HG03103 (cell line): ENCODE measurements around the gene GNAS-AS1.

Experiments
- ATAC-seq: cut with Tn5 transposase; IDR thresholded peaks from one replicate; pipeline ENCODE4 v1.9.1; 2021; ENCODE audit warnings: low read depth; ENCODE audit not compliant: unreplicated experiment

The GNAS-AS1 gene

GRCh38 chr20:58813369-58813768 is 37.3 kb downstream of the GNAS-AS1 start:
- ATAC-seq = no peak

DNA sequence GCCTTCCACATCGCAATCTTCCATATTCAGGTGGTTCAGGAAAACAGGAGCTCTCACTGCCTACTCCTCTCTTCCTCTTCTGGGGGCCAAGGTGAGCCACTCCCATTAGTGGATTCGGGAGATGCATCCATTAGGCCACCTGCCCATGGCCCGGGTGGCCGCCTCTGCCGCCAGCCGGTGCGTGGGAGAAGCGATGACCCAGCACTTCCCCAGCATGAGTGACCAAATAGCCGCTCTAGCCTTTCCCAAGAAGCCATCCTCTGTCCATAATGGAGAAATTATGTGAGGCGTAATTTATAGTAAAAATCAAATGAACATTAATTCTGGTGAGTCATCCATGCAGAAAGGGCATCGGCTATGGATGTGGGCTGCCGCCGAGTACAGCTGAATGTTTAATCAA is 39.4 kb downstream of the GNAS-AS1 start:
- ATAC-seq = no peak

DNA sequence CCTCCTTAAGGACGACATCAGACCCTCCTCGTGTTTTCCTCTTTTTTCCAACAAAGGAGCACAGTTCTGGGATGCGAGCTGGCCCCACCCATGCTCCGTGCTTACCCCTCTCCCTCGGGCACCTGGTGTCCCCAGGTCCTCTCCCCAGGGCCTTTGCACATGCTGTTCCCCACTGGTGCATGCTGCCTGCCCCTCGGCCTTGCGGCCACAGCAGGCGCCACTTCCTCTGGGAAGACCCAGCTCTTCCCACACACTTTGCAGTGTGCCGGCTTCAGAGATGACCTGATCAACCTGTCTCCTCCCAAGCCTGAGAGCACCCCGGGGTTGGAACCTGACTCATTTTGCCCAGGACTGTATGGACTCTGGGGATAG is 39.8 kb downstream of the GNAS-AS1 start:
- no peak for ATAC-seq

DNA sequence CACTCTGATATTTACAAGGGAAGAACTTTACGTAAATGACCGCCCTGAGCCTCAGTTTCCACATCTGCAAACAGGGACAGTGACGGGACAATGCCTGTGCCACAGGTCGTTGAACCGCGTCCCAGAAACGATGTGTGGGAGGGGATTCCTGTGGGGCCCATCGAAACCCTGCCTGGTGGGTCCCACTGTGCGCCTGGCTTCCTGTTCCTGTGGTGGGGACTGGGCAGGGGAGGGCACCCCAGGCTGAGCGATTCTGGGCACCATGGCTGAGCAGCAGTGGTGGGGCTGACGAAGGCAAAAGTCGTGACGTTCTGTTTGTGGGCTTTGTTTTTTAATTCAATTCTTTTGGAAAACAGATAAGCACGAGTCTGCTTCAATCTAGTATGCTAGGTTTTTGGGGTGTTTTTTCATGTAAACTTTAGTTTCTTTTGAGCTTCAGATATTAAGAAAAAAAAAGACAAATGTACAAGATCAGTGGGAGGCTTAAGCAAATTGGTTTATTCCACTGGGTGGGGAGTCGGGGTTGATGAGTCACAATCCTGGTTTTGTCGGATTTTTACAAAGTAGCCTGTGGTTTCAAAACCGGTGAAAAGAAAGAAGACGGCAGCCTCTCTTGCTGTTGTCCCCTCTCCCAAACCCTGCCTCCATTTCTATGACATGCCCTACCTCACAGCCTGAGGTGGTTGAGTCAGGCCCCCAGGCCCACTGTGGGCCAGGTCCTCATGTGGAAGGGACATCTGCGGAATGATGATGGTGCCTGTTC is 40.4 kb downstream of the GNAS-AS1 start:
- ATAC-seq = no peak

DNA sequence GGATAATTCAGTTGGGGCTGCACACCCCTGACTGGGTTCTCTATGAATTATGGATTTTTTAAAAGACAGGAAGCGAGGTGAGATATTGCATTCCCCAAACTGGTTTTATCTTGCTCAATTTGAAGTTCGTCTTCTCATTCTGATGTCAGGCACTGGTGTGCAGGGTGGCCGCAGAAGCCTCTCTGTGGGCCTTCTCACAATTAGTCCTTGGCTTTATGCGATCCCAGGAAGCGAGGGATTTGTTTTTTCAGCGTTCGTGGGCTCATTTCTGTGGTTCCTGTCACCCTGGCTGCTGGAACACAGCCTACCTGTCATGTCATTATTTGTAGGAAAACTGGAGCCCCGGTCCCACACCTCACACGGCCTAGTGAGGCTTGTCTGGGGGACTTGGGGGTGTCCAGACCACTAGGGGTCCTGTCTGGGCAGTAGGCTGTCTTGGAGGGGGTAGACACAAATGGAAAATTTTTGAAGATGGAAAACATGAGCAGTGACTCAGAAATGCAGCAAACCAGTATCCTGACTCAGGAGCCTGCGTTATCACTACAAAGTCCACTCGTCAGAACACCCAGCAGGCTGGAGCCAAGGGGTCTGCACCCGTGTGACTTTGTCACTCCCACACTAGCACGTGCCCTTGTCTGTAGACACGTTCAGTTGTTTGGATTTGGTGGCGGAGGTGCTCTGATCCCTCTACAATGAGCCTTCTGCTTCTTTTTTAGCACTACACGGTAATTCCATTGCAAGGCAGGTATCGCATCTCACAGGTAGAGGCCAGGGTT is 42.2 kb downstream of the GNAS-AS1 start:
- no peak for ATAC-seq

DNA sequence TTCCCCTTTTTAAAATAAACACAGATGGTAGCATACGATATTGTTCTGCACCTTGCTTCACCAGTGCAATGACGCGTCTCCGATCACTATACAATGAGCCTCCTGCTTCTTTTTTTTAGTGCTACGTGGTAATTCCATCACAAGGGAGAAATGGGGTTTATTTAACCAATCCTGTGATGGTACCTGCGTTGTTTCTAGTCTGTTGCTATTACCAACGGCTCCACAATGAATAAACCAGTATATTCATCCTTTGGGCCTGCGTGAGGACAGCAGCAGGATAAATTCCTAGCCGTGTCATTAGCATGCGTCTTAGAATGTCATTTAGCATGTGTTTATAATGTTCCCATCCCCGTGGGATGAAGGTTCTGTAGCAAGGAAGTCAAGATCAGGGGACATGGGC is 42.9 kb downstream of the GNAS-AS1 start:
- no peak for ATAC-seq

- ATAC-seq = no peak
Measured at GRCh38 chr20:58803533-58803932, 47.2 kb downstream of the GNAS-AS1 start.

DNA sequence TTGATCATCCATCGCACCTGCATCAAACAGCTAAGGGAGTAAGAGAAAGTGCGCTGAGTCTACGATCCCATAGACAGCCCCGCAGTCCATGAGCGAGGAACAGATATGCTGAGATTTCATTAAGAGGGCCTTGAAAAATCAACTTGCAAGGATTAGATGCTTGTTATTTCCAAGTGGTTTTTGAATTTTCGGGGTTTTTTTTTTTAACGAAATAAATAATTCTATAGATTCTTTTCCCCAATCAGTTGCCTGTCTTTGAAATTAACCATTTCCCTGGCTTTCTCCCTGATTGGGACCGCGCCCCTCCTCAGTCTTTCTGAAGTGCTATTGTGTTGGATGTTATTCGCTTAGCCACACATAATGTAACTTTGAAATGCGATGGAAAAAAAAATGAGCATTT is 48.6 kb downstream of the GNAS-AS1 start:
- ATAC-seq = no peak

- no peak for ATAC-seq
Measured at GRCh38 chr20:58800134-58800871, 50.4 kb downstream of the GNAS-AS1 start.

DNA sequence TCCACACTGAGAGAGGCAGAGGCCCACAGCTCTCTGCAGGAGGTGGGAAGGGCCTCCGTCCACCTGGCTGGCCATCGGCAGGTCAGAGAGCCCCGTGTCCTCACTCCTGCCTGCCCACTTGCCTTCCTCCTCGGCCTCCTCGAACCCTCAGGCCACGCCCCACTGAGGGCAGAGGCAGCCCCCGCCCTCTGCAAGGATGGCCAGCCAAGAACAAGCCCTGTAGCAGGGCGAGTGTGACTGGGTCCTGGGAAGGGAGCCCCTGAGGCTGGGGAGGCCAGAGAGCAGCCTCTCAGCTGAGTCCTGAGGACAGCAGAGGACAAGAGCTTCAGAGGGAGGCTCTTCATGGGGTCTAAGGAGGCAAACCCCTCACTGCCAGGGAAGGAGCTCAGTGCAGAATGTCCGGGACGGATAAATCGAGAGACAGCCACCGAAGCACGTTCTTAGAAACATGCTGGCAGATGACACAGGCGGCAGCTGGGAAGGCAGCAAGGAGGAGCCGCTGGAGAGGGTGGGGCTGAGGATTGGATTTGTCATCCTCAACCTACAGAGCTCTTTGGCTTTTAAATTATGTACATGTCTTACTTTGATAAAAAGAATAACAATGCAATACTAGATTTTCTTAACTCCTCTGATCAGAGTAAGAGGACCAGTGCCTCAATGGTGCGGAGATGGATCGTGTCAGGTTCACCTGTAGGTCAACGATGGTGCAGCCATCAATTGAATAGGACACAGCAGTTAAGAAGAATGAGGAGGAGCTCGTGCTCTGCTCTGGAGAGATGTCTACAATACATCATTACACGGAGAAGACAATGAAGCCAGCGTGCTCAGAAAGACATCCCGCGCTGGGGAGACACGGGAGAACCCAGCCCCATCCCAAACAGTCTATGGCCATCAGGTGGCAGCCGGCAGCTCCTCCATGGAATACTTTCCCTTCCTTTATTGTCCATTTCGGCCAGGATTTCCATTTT is 53.0 kb downstream of the GNAS-AS1 start:
- no peak for ATAC-seq

- no peak for ATAC-seq
Measured at GRCh38 chr20:58795923-58796245, 54.8 kb downstream of the GNAS-AS1 start.

DNA sequence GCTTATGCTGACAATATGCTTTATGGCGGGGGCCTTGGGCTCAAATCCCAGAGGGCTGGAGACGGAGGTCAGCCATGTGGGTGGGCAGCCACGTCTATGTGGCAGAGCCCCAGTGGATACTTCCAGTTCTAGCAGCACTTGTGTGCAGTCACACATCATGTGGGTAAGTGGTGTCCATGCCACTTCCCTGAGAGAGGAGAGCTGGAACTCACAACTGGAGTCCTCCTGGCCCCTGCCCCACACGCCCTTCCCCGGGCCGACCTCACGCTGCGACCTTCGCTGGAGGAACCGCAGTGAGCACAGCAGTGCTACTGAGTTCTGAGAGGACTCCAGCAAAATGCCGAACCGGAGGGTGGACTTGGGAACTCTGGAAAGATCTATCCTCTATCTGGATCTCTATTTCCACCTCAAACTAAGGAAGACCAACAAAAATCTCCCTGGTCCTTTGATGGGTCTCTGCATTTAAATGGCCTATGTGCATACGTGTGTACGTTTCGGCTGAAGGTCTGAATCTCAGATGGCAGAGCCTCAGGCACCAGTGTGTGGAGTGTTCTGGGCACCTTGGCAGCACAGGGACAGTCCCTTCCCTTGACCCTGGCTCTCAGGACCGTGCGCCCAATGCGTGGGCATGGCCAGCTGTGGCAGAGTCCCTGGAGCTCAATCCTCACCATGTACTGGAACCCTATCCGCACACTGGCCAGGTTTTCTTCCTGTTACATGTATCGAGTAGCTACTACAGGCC is 55.4 kb downstream of the GNAS-AS1 start:
- no peak for ATAC-seq

- no peak for ATAC-seq
Measured at GRCh38 chr20:58794510-58795180, 56.1 kb downstream of the GNAS-AS1 start.

- ATAC-seq = no peak
Measured at GRCh38 chr20:58793512-58794420, 56.9 kb downstream of the GNAS-AS1 start.

- no peak for ATAC-seq
Measured at GRCh38 chr20:58792426-58792825, 58.3 kb downstream of the GNAS-AS1 start.

DNA sequence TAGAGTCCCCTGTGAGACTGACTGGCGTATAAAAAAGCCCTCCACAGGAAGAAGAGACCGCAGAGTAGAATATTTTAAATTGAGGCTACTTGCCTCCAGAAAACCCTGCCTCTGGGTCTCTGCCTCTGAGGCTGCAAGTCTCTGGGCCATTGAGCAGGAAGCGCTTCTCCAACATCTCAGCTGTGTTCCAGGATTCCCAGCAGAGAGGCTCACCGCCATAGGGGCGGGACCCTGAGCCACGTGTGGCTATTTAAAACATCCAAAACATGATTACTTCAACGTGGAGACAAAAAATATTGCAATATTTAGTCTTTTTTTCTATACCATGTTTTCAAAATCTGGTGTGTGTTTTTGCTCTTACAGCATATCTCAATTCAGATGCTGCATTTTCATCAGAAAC is 59.4 kb downstream of the GNAS-AS1 start:
- ATAC-seq = no peak

GRCh38 chr20:58790454-58790853 is 60.2 kb downstream of the GNAS-AS1 start:
- ATAC-seq = no peak

- no peak for ATAC-seq
Measured at GRCh38 chr20:58788896-58789544, 61.7 kb downstream of the GNAS-AS1 start.
